ENCODE measurements around the gene GLOD5. TPM values are rescaled to one million over a fixed set of nuclear protein-coding genes. Genes with fewer than 3 reads are reported as not detected.

Gene GLOD5
- total RNA-seq = under 1 TPM in 1 of 3 donors, not detected in 2; 0.66 TPM

- intact Hi-C loops (cut with DNase I; ENCODE audit: low total_unique reads) = no loop called here
- H3K4me3 ChIP-seq = peak within 1 kb of the TSS in 1 of 3 donors; percentile 41
Observed at GRCh38 chrX:48761674-48762471, at the start of gene GLOD5. GLOD5 (plus strand) TSS chrX:48761747; CDS start chrX:48761791, 44 bp downstream.

GRCh38 chrX:48711929-48712505 lies 49.5 kb upstream of the GLOD5 start:
- no peak for DNase-seq (ENCODE audit: low spot score in 2 of 2)
- Histone ChIP-seq H3K4me1 (no peaks in the 10 kb centered on the region), H3K27me3 (peaks cover 0 to 38% of the 10 kb centered on the region in 2 donors), H3K36me3 (no peaks in the 10 kb centered on the region), H3K4me3 (no peak overlapping the region), H3K27ac (peak overlapping the region in 1 of 2 donors; percentile 2), H3K9me3 (no peaks in the 10 kb centered on the region)
- no peak for TF ChIP-seq CTCF (IDR thresholded peaks at IDR 0.05)
- no peak for TF ChIP-seq POLR2A (IDR thresholded peaks at IDR 0.05)
- no peak for TF ChIP-seq POLR2AphosphoS5 (IDR thresholded peaks at IDR 0.05)
- intact Hi-C loops (cut with DNase I; ENCODE audit: low total_unique reads) = no loop called here

More at GRCh38 chrX:48761674-48762471, at the start of gene GLOD5:
- Histone ChIP-seq H3K4me1 (no peaks in the 10 kb centered on the region), H3K36me3 (no peaks in the 10 kb centered on the region), H3K27me3 (peaks cover 0 to 48% of the 10 kb centered on the region in 2 donors), H3K27ac (peak within 1 kb of the TSS; percentile 57 to 67), H3K9me3 (no peaks in the 10 kb centered on the region)
- DNase-seq (ENCODE audit: low spot score in 2 of 2) = peak; percentile 67 to 69
- TF ChIP-seq POLR2AphosphoS5 (IDR thresholded peaks at IDR 0.05) (peak in 1 of 3 donors; percentile 45), CTCF (IDR thresholded peaks at IDR 0.05) (peak in 2 of 3 donors; percentile 33 to 51), POLR2A (IDR thresholded peaks at IDR 0.05) (no peak)

GRCh38 chrX:48713847-48714246 lies 47.7 kb upstream of the GLOD5 start:
- intact Hi-C loops (cut with DNase I; ENCODE audit: low total_unique reads) = no loop called here
- H3K4me1 ChIP-seq = no peaks in the 10 kb centered on the region

GRCh38 chrX:48714573-48714972 lies 47.0 kb upstream of the GLOD5 start:
- Histone ChIP-seq H3K27ac (no peak overlapping the region), H3K4me1 (no peaks in the 10 kb centered on the region), H3K36me3 (no peaks in the 10 kb centered on the region), H3K4me3 (no peak overlapping the region), H3K27me3 (peaks cover 0 to 19% of the 10 kb centered on the region in 2 donors), H3K9me3 (no peaks in the 10 kb centered on the region)
- intact Hi-C loops (cut with DNase I; ENCODE audit: low total_unique reads) = no loop called here
- no peak for TF ChIP-seq POLR2AphosphoS5 (IDR thresholded peaks at IDR 0.05)
- DNase-seq (ENCODE audit: low spot score in 2 of 2) = no peak

More at GRCh38 chrX:48713847-48714246, 47.7 kb upstream of the GLOD5 start:
- Histone ChIP-seq H3K27me3 (peaks cover 0 to 20% of the 10 kb centered on the region in 2 donors), H3K9me3 (no peaks in the 10 kb centered on the region), H3K4me3 (no peak overlapping the region), H3K36me3 (no peaks in the 10 kb centered on the region), H3K27ac (no peak overlapping the region)
- no peak for DNase-seq (ENCODE audit: low spot score in 2 of 2)
- TF ChIP-seq POLR2A (IDR thresholded peaks at IDR 0.05) = no peak
- no peak for TF ChIP-seq CTCF (IDR thresholded peaks at IDR 0.05)
- no peak for TF ChIP-seq POLR2AphosphoS5 (IDR thresholded peaks at IDR 0.05)

GRCh38 chrX:48715072-48715471 lies 46.5 kb upstream of the GLOD5 start:
- no peak overlapping the region for H3K27ac ChIP-seq
- H3K9me3 ChIP-seq = no peaks in the 10 kb centered on the region
- no peaks in the 10 kb centered on the region for H3K36me3 ChIP-seq
- DNase-seq (ENCODE audit: low spot score in 2 of 2) = no peak
- intact Hi-C loops (cut with DNase I; ENCODE audit: low total_unique reads) = no loop called here
- H3K4me3 ChIP-seq = no peak overlapping the region
- TF ChIP-seq POLR2AphosphoS5 (IDR thresholded peaks at IDR 0.05) (no peak), POLR2A (IDR thresholded peaks at IDR 0.05) (no peak), CTCF (IDR thresholded peaks at IDR 0.05) (no peak)
- peaks cover 0 to 19% of the 10 kb centered on the region in 2 donors for H3K27me3 ChIP-seq
- no peaks in the 10 kb centered on the region for H3K4me1 ChIP-seq
